Measurements from ENCODE around the gene STK11. TPM values are rescaled to one million over a fixed set of nuclear protein-coding genes. Genes with fewer than 3 reads are reported as not detected.

The STK11 gene
- total RNA-seq, 1 donor from 2014 or later: 59.3 TPM

DNA sequence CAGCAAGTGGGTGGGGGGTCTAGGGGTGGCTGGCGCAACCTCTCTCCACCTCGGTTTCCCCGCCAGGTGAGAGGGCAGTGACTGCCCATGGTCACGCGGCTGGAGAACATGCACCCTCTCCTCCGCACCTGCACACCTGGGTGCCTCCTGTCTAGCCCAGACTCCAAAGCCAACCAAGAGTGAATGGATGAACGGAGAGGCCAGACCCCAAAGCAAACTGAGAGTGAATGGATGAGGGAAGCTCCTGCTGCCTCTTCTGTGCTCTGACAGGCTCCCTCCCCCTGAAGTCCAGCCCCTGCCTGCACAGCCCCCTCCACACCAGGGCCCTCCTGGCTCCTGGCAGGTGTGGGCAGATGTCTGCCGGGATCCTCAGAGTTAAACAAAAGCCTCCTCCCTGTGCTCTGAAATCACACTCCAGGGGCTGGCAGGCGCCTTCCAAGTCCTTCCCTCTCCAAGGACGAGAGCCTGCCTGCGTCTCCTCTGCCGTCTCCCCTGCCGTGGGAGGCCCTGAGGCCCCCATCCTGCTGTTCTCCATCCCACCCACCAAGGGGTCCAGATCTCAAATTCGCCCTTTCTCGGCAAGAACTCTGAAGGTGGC, 33.7 kb upstream of the STK11 start:
- TF ChIP-seq, protein P1, sequence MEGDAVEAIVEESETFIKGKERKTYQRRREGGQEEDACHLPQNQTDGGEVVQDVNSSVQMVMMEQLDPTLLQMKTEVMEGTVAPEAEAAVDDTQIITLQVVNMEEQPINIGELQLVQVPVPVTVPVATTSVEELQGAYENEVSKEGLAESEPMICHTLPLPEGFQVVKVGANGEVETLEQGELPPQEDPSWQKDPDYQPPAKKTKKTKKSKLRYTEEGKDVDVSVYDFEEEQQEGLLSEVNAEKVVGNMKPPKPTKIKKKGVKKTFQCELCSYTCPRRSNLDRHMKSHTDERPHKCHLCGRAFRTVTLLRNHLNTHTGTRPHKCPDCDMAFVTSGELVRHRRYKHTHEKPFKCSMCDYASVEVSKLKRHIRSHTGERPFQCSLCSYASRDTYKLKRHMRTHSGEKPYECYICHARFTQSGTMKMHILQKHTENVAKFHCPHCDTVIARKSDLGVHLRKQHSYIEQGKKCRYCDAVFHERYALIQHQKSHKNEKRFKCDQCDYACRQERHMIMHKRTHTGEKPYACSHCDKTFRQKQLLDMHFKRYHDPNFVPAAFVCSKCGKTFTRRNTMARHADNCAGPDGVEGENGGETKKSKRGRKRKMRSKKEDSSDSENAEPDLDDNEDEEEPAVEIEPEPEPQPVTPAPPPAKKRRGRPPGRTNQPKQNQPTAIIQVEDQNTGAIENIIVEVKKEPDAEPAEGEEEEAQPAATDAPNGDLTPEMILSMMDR (IDR thresholded peaks at IDR 0.05; ENCODE audit: unreplicated experiment): no peak
- no peak for DNase-seq (ENCODE audit: low spot score, unreplicated experiment)
- H3K27ac Mint-ChIP-seq: peak overlapping the region; percentile 82
- H3K4me1 Mint-ChIP-seq (ENCODE audit: low read depth): peaks cover 19% of the 10 kb centered on the region
- no peaks in the 10 kb centered on the region for H3K27me3 Mint-ChIP-seq
- H3K4me3 Mint-ChIP-seq (ENCODE audit: low read depth): peak overlapping the region; percentile 86
- H3K9me3 Mint-ChIP-seq (ENCODE audit: low read depth): no peaks in the 10 kb centered on the region
- H3K36me3 Mint-ChIP-seq (ENCODE audit: insufficient read depth): peaks cover 1% of the 10 kb centered on the region

GRCh38 chr19:1172353-1173158, 33.0 kb upstream of the STK11 start:
- peaks cover 1% of the 10 kb centered on the region for H3K36me3 Mint-ChIP-seq (ENCODE audit: insufficient read depth)
- peak overlapping the region; percentile 85 for H3K27ac Mint-ChIP-seq
- H3K4me1 Mint-ChIP-seq (ENCODE audit: low read depth): peaks cover 19% of the 10 kb centered on the region
- peak overlapping the region; percentile 86 for H3K4me3 Mint-ChIP-seq (ENCODE audit: low read depth)
- no peak for DNase-seq (ENCODE audit: low spot score, unreplicated experiment)
- no peaks in the 10 kb centered on the region for H3K27me3 Mint-ChIP-seq
- TF ChIP-seq, protein P1 (IDR thresholded peaks at IDR 0.05; ENCODE audit: unreplicated experiment): no peak
- H3K9me3 Mint-ChIP-seq (ENCODE audit: low read depth): no peaks in the 10 kb centered on the region

DNA sequence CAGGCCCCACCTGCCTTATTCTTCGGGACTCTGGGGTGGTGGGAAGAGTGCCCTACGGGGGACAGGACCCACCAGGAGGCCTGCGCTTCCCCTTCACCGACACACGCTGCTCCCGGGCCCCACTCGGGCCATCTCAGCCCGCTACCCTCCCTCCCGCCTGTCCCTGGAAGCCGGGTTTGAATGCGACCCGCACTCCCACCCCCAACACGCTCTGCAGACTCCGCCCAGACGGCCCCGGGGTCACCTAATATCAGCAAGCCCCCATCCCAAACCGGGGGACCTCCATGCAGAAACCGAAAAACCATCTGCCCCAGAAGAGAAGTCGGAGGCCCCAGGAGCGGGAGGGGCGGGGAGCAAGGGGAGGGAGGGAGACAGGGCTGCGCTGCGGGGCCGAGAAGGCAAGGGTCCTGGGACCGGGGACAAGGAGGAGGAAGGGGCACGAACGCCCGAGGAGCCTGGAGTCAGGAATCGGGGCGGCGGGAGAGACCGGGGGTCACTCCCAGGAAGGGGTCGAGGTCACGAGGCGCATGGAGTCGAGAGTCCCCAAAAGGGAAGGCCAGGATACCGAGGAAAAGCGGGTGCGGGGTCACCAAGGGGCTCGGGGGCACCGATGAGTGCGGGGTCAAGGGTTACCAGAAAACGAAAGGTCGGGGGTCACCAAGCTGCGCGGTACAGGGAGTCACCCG, 32.3 kb upstream of the STK11 start:
- Mint-ChIP-seq H3K4me3 (ENCODE audit: low read depth) (peak overlapping the region; percentile 86), H3K27me3 (no peaks in the 10 kb centered on the region), H3K36me3 (ENCODE audit: insufficient read depth) (peaks cover 1% of the 10 kb centered on the region), H3K27ac (peak overlapping the region; percentile 84), H3K9me3 (ENCODE audit: low read depth) (no peaks in the 10 kb centered on the region), H3K4me1 (ENCODE audit: low read depth) (peaks cover 19% of the 10 kb centered on the region)
- TF ChIP-seq, protein P1 (IDR thresholded peaks at IDR 0.05; ENCODE audit: unreplicated experiment): no peak
- no peak for DNase-seq (ENCODE audit: low spot score, unreplicated experiment)

- H3K27ac Mint-ChIP-seq: peak within 1 kb of the TSS; percentile 84
- no peaks in the 10 kb centered on the region for H3K27me3 Mint-ChIP-seq
- no peaks in the 10 kb centered on the region for H3K9me3 Mint-ChIP-seq (ENCODE audit: low read depth)
Measured at GRCh38 chr19:1173845-1174809, 31.5 kb upstream of the STK11 start, which contains the start of gene SBNO2. Gene SBNO2, minus strand, starts transcription at chr19:1174268. Its CDS starts 19,992 bp downstream, at chr19:1154276.

More at GRCh38 chr19:1173845-1174809, 31.5 kb upstream of the STK11 start, which contains the start of gene SBNO2:
- Mint-ChIP-seq H3K4me3 (ENCODE audit: low read depth) (peak within 1 kb of the TSS; percentile 86), H3K36me3 (ENCODE audit: insufficient read depth) (no peaks in the 10 kb centered on the region), H3K4me1 (ENCODE audit: low read depth) (peaks cover 18% of the 10 kb centered on the region)
- DNase-seq (ENCODE audit: low spot score, unreplicated experiment): peak; percentile 89
- TF ChIP-seq, protein P1 (IDR thresholded peaks at IDR 0.05; ENCODE audit: unreplicated experiment): no peak

Data from progenitor cell of endocrine pancreas (in vitro differentiated cells).